A549 (cell line): ENCODE data around the gene PRAME. TPM values are rescaled to one million over a fixed set of nuclear protein-coding genes. Genes with fewer than 3 reads are reported as not detected.
A peak's percentile ranks its signal among the peaks of the same experiment; 100 is the strongest.

ENCODE experiments used
- ATAC-seq, 2 experiments: fragments of 200-7000 bp in 1 of 2; fragments of >200 bp in 1 of 2; cut with Nextera tagmentation in 1 of 2; cut with Tn5 transposase in 1 of 2; 3 replicates each; pipeline versions ENCODE4 v1.8.0 to v1.9.1; 2018 to 2020; ENCODE audit warnings: mild to moderate bottlenecking in 1 of 2, moderate library complexity in 1 of 2
- CTCF ChIA-PET: fragments of 300-600 bp; sonication (Branson Sonifier 250); formaldehyde crosslinking; extraction: SDS; loops from one replicate; lab custom pipeline; 2021; ENCODE audit warnings: antibody characterized with exemption, inconsistent platforms; lab: Yijun Ruan, JAX
- POLR2A ChIA-PET: fragments of 350-600 bp; formaldehyde crosslinking; extraction: SDS; loops from one replicate; lab custom pipeline; 2021; ENCODE audit warnings: antibody characterized with exemption, inconsistent platforms; lab: Yijun Ruan, JAX
- DNase-seq, 2 experiments: peaks; one replicate each; pipeline versions ENCODE4 v3.0.0 to v3.0.0-alpha.2; 2011 to 2016; ENCODE audit warnings: low read depth in 1 of 2, low spot score in 1 of 2
- FAIRE-seq: peaks from 2 replicates; lab custom pipeline; 2011; peaks lifted over from hg19 to GRCh38; lab: Jason Lieb, UNC
- H3K27ac ChIP-seq, 2 experiments: fragments of >200 bp; sonication (Bioruptor Twin); formaldehyde crosslinking; 3 replicates each; pipeline ENCODE4 v1.5.1; 2016 to 2017
- H3K4me1 ChIP-seq: fragments of >200 bp; sonication (Bioruptor Twin); formaldehyde crosslinking; 3 replicates; pipeline ENCODE4 v1.6.1; 2016
- H3K4me2 ChIP-seq: fragments of >200 bp; sonication (Bioruptor Twin); formaldehyde crosslinking; 3 replicates; pipeline ENCODE4 v1.6.1; 2016
- H3K4me3 ChIP-seq: fragments of >200 bp; sonication (Bioruptor Twin); formaldehyde crosslinking; 3 replicates; pipeline ENCODE4 v1.5.1; 2016
- H3K9me3 ChIP-seq: fragments of >200 bp; sonication (Bioruptor Twin); formaldehyde crosslinking; 3 replicates; pipeline ENCODE4 v1.6.1; 2016
- BCL3 ChIP-seq: fragments of >200 bp; sonication (Bioruptor Twin); formaldehyde crosslinking; IDR thresholded peaks from 3 replicates; pipeline ENCODE4 v1.6.1; 2016
- CEBPB ChIP-seq, 2 experiments: fragments of >200 bp in 1 of 2; sonication (Bioruptor Twin) in 1 of 2; formaldehyde crosslinking in 1 of 2; IDR thresholded peaks; 2 replicates each; pipeline ENCODE4 v1.6.1; 2012 to 2016
- CTCF ChIP-seq: fragments of >200 bp; sonication (Bioruptor Twin); formaldehyde crosslinking; IDR thresholded peaks from 3 replicates; pipeline ENCODE4 v1.5.1; 2016
- KDM1A ChIP-seq: fragments of 200-600 bp; sonication (generic); IDR thresholded peaks from 2 replicates; pipeline ENCODE4 v1.6.1; 2016; ENCODE audit warnings: low read depth, mild to moderate bottlenecking
- MAFK ChIP-seq: fragments of 450-650 bp; IDR thresholded peaks from 2 replicates; pipeline ENCODE4 v1.6.1; 2014; ENCODE audit not compliant: partially characterized antibody
- NPAS2 ChIP-seq: fragments of 250-450 bp; sonication (Bioruptor Pico); IDR thresholded peaks from 2 replicates; pipeline ENCODE4 v1.8.0; 2022; ENCODE audit warnings: mild to moderate bottlenecking, moderate library complexity, borderline replicate concordance
- NR3C1 ChIP-seq: fragments of >200 bp; sonication (Bioruptor Twin); formaldehyde crosslinking; IDR thresholded peaks from 3 replicates; pipeline ENCODE4 v1.6.1; 2017
- USF2 ChIP-seq: fragments of 450-650 bp; IDR thresholded peaks from 2 replicates; pipeline ENCODE4 v1.6.1; 2014; ENCODE audit warnings: antibody characterized with exemption
- WGBS: methylation state at CpG from one replicate; pipeline ENCODE4 v1.1.6; 2017; ENCODE audit errors: missing lambda C conversion rate; 5-methylcytosine and 5-hydroxymethylcytosine counted together
- polyA plus RNA-seq, 4 experiments: library from polyadenylated mRNA; depleted of rRNA in 3 of 4; stranded (reverse); fragments of >200 nt; fragmentation: RNase III in 1 of 4; extraction: RNeasy Plus Mini Kit Qiagen cat#74134 plus additional on column Dnase treatment in 1 of 4; gene quantifications; 2 replicates in 3 of 4; 3 replicates in 1 of 4; pipeline ENCODE4 v1.2.3, GENCODE V29; 2011 to 2017

PRAME gene
- polyA plus RNA-seq, 2 of the 4 experiments (the other 2 are of a cell fraction) = 130 to 173 TPM

GRCh38 chr22:22591348-22592299 is 32.6 kb upstream of the PRAME start:
- peak in 1 of 2 experiments; percentile 4 for DNase-seq
- Histone ChIP-seq H3K4me2 (no peak overlapping the region), H3K9me3 (no peaks in the 10 kb centered on the region), H3K27ac (no peak overlapping the region), H3K4me1 (no peaks in the 10 kb centered on the region), H3K4me3 (no peak overlapping the region)
- no peak for FAIRE-seq
- TF ChIP-seq MAFK = peak; percentile 74
- TF ChIP-seq USF2 = no peak
- peak; percentile 58 to 63; a peak in 2 of 6 replicates for ATAC-seq
- POLR2A ChIA-PET = interaction anchor here (0.6 kb wide), 1 partner anchor 14 kb away, joined by 3 read pairs; no protein-coding TSS in a partner anchor
- WGBS = 47% methylated on average over 8 of the region's 8 CpGs
- CTCF ChIA-PET = interaction anchor here (0.6 to 9.1 kb wide), 20 partner anchors 10 to 1162 kb away, joined by 3 to 49 read pairs (median 3); partner anchors contain the start of genes PRAME and ZNF280B

- no peak for ATAC-seq
- CTCF ChIA-PET = interaction anchor here (0.6 to 9.1 kb wide), 16 partner anchors 8 to 538 kb away, joined by 3 to 49 read pairs (median 4); partner anchors contain the start of gene ZNF280B
- POLR2A ChIA-PET = no interaction called here
These were observed 31.2 kb upstream of the PRAME start for GRCh38 chr22:22590136-22590891.

GRCh38 chr22:22588485-22589164 is 29.6 kb upstream of the PRAME start:
- FAIRE-seq (no peak), DNase-seq (no peak), ATAC-seq (no peak)
- Histone ChIP-seq H3K27ac (no peak overlapping the region), H3K4me2 (no peak overlapping the region), H3K9me3 (no peaks in the 10 kb centered on the region), H3K4me3 (no peak overlapping the region), H3K4me1 (no peaks in the 10 kb centered on the region)
- WGBS = 77% methylated on average over 12 of the region's 12 CpGs
- TF ChIP-seq CEBPB (IDR thresholded peaks at IDR 0.05) (no peak), KDM1A (no peak), NPAS2 (CRISPR knock-in tag) (no peak), NR3C1 (no peak)
- ChIA-PET POLR2A (no interaction called here), CTCF (interaction anchor here (0.5 to 9.1 kb wide), 16 partner anchors 10 to 457 kb away, joined by 3 to 49 read pairs (median 4); partner anchors contain the start of gene PRAME)

More at GRCh38 chr22:22590136-22590891, 31.2 kb upstream of the PRAME start:
- Histone ChIP-seq H3K4me3 (no peak overlapping the region), H3K27ac (no peak overlapping the region), H3K9me3 (no peaks in the 10 kb centered on the region), H3K4me1 (no peaks in the 10 kb centered on the region), H3K4me2 (no peak overlapping the region)
- WGBS = 89% methylated on average over 8 of the region's 8 CpGs
- TF ChIP-seq CEBPB (IDR thresholded peaks at IDR 0.05) = no peak
- no peak for TF ChIP-seq CTCF
- TF ChIP-seq BCL3 = no peak
- FAIRE-seq (no peak), DNase-seq (no peak)
